GM23338 (cell line): ENCODE results near the gene DDAH2. TPM values are rescaled to one million over a fixed set of nuclear protein-coding genes. Genes with fewer than 3 reads are reported as not detected.

ENCODE experiments used
- ATAC-seq: fragments of 200-7000 bp; cut with Tn5 transposase; 3 replicates; pipeline ENCODE4 v1.9.1; 2020
- DNase-seq: peaks from one replicate; pipeline ENCODE4 v3.0.0-alpha.2; 2015; ENCODE audit warnings: low spot score
- H2AFZ ChIP-seq: fragments of 200-600 bp; sonication (generic); 2 replicates; pipeline ENCODE4 v1.8.0; 2016; ENCODE audit warnings: antibody characterized with exemption, mild to moderate bottlenecking, moderate library complexity
- H3F3A ChIP-seq: fragments of 200-600 bp; sonication (generic); replicated peaks from 2 replicates; pipeline ENCODE4 v1.8.0; 2017; ENCODE audit warnings: antibody characterized with exemption, mixed run types, low read depth
- H3K27ac ChIP-seq: fragments of 200-600 bp; sonication (generic); 2 replicates; pipeline ENCODE4 v1.6.1; 2016; ENCODE audit warnings: low read depth
- H3K27me3 ChIP-seq: fragments of 200-600 bp; sonication (generic); 2 replicates; pipeline ENCODE4 v1.8.0; 2016; ENCODE audit warnings: mild to moderate bottlenecking, mixed run types, moderate library complexity; ENCODE audit not compliant: insufficient read depth
- H3K36me3 ChIP-seq: fragments of 200-600 bp; sonication (generic); 2 replicates; pipeline ENCODE4 v1.8.0; 2016; ENCODE audit warnings: mild to moderate bottlenecking; ENCODE audit not compliant: insufficient read depth
- H3K4me1 ChIP-seq: fragments of 200-600 bp; sonication (generic); 2 replicates; pipeline ENCODE4 v1.8.0; 2016; ENCODE audit warnings: mild to moderate bottlenecking, moderate library complexity; ENCODE audit not compliant: insufficient read depth
- H3K4me2 ChIP-seq: fragments of 200-600 bp; sonication (generic); 2 replicates; pipeline ENCODE4 v1.7.1; 2017; ENCODE audit warnings: mixed run types
- H3K4me3 ChIP-seq: fragments of 200-600 bp; sonication (generic); 2 replicates; pipeline ENCODE4 v1.6.1; 2016; ENCODE audit warnings: mixed run types
- H3K79me2 ChIP-seq: fragments of 200-600 bp; sonication (generic); replicated peaks from 2 replicates; pipeline ENCODE4 v1.8.0; 2017; ENCODE audit warnings: mild to moderate bottlenecking; ENCODE audit not compliant: insufficient read depth
- H3K9me2 ChIP-seq: fragments of 200-600 bp; sonication (generic); 2 replicates; pipeline ENCODE4 v1.8.0; 2017; ENCODE audit not compliant: insufficient read depth
- H4K20me1 ChIP-seq: fragments of 200-600 bp; sonication (generic); replicated peaks from 2 replicates; pipeline ENCODE4 v1.8.0; 2017; ENCODE audit warnings: mild to moderate bottlenecking; ENCODE audit not compliant: insufficient read depth
- H3K27ac Mint-ChIP-seq: 2 replicates; pipeline ENCODE4 v1.8.0; 2020; ENCODE audit warnings: inconsistent platforms, mild to moderate bottlenecking, moderate library complexity, mixed read lengths
- H3K27me3 Mint-ChIP-seq: 3 replicates; pipeline ENCODE4 v1.8.0; 2022; ENCODE audit warnings: low read depth, mild to moderate bottlenecking, moderate library complexity, mixed read lengths, inconsistent platforms; ENCODE audit not compliant: insufficient read depth, poor library complexity
- H3K36me3 Mint-ChIP-seq: 3 replicates; pipeline ENCODE4 v1.8.0; 2021; ENCODE audit warnings: low read depth, mild to moderate bottlenecking, inconsistent platforms, moderate library complexity, mixed read lengths
- H3K4me1 Mint-ChIP-seq: 3 replicates; pipeline ENCODE4 v1.8.0; 2020; ENCODE audit warnings: mild to moderate bottlenecking, inconsistent platforms, mixed read lengths
- H3K4me3 Mint-ChIP-seq: 3 replicates; pipeline ENCODE4 v1.8.0; 2021; ENCODE audit warnings: moderate library complexity, mild to moderate bottlenecking, inconsistent platforms, mixed read lengths
- H3K9me3 Mint-ChIP-seq: 3 replicates; pipeline ENCODE4 v1.8.0; 2020; ENCODE audit warnings: moderate library complexity, mild to moderate bottlenecking, inconsistent platforms, mixed read lengths
- EZH2phosphoT487 ChIP-seq: fragments of 200-600 bp; sonication (generic); IDR thresholded peaks from one replicate; pipeline ENCODE4 v1.8.1; 2018; ENCODE audit warnings: antibody characterized with exemption; ENCODE audit not compliant: unreplicated experiment
- JUNB ChIP-seq: IDR thresholded peaks from one replicate; pipeline ENCODE4 v1.6.1; 2016; ENCODE audit warnings: antibody characterized with exemption; ENCODE audit not compliant: unreplicated experiment
- NANOG ChIP-seq: IDR thresholded peaks from 2 replicates; pipeline ENCODE4 v1.6.1; 2016; ENCODE audit warnings: antibody characterized with exemption, borderline replicate concordance
- POLR2AphosphoS5 ChIP-seq: IDR thresholded peaks from 2 replicates; pipeline ENCODE4 v1.6.1; 2016; ENCODE audit warnings: antibody characterized with exemption, low read depth
- REST ChIP-seq: IDR thresholded peaks from one replicate; pipeline ENCODE4 v1.6.1; 2018; ENCODE audit warnings: antibody characterized with exemption; ENCODE audit not compliant: unreplicated experiment
- STAT1 ChIP-seq: IDR thresholded peaks from one replicate; pipeline ENCODE4 v1.6.1; 2016; ENCODE audit warnings: antibody characterized with exemption; ENCODE audit not compliant: unreplicated experiment
- ZNF331 ChIP-seq: fragments of 250-450 bp; sonication (Bioruptor Pico); IDR thresholded peaks from 2 replicates; pipeline ENCODE4 v1.5.0; 2020; ENCODE audit warnings: low read depth, mild to moderate bottlenecking, moderate library complexity
- polyA plus RNA-seq: library from polyadenylated mRNA; unstranded; fragments of >200 nt; fragmentation: Nextera tagmentation; extraction: Ambion mirVana; gene quantifications from 2 replicates; pipeline ENCODE4 v1.2.1, GENCODE V29; 2016
- total RNA-seq: library from RNA; depleted of rRNA; stranded (reverse); fragments of >200 nt; shearing (Covaris generic); gene quantifications from 2 replicates; pipeline ENCODE4 v1.2.3, GENCODE V29; 2014
- TF ChIP-seq, protein P1 (sequence below): fragments of 250-450 bp; sonication (Bioruptor Pico); IDR thresholded peaks from 2 replicates; pipeline ENCODE4 v1.5.0; 2020; ENCODE audit warnings: mild to moderate bottlenecking, moderate library complexity
- TF ChIP-seq, protein P2 (sequence below), 2 experiments: fragments of 200-600 bp in 1 of 2; sonication (generic) in 1 of 2; conservative IDR thresholded peaks; 2 replicates each; pipeline versions ENCODE4 v1.5.1 to v1.6.1; 2016 to 2017; ENCODE audit warnings: antibody characterized with exemption in 2 of 2, low read depth in 2 of 2, mild to moderate bottlenecking in 2 of 2, moderate library complexity in 1 of 2

DDAH2 gene
- total and polyA plus RNA-seq, 2 experiments from 2014 or later: 58.7 to 65.1 TPM

DNA sequence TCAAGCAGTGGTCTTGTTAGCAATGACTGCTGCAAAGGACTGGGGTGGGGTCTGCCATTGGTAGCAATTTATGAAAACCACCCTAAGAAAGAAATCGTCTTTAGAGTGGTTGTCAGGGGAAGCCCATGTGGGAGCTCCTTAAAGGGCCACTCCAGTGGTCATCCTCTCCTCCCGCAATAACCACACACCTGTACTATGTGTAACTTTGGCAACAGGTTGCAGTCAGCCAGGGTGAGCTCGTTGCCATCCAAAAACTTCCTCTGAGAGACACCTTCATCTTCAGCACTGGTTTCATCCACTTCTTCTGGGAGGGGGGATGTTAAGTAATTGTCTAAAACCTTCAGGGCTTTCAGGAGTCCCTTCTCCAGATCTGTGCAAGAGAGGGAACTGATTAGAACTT lies 2.9 kb upstream of the DDAH2 start:
- TF ChIP-seq NANOG (no peak), ZNF331 (CRISPR knock-in tag) (no peak), JUNB (no peak), EZH2phosphoT487 (no peak), POLR2AphosphoS5 (no peak), STAT1 (no peak), REST (no peak)
- TF ChIP-seq, protein P1, sequence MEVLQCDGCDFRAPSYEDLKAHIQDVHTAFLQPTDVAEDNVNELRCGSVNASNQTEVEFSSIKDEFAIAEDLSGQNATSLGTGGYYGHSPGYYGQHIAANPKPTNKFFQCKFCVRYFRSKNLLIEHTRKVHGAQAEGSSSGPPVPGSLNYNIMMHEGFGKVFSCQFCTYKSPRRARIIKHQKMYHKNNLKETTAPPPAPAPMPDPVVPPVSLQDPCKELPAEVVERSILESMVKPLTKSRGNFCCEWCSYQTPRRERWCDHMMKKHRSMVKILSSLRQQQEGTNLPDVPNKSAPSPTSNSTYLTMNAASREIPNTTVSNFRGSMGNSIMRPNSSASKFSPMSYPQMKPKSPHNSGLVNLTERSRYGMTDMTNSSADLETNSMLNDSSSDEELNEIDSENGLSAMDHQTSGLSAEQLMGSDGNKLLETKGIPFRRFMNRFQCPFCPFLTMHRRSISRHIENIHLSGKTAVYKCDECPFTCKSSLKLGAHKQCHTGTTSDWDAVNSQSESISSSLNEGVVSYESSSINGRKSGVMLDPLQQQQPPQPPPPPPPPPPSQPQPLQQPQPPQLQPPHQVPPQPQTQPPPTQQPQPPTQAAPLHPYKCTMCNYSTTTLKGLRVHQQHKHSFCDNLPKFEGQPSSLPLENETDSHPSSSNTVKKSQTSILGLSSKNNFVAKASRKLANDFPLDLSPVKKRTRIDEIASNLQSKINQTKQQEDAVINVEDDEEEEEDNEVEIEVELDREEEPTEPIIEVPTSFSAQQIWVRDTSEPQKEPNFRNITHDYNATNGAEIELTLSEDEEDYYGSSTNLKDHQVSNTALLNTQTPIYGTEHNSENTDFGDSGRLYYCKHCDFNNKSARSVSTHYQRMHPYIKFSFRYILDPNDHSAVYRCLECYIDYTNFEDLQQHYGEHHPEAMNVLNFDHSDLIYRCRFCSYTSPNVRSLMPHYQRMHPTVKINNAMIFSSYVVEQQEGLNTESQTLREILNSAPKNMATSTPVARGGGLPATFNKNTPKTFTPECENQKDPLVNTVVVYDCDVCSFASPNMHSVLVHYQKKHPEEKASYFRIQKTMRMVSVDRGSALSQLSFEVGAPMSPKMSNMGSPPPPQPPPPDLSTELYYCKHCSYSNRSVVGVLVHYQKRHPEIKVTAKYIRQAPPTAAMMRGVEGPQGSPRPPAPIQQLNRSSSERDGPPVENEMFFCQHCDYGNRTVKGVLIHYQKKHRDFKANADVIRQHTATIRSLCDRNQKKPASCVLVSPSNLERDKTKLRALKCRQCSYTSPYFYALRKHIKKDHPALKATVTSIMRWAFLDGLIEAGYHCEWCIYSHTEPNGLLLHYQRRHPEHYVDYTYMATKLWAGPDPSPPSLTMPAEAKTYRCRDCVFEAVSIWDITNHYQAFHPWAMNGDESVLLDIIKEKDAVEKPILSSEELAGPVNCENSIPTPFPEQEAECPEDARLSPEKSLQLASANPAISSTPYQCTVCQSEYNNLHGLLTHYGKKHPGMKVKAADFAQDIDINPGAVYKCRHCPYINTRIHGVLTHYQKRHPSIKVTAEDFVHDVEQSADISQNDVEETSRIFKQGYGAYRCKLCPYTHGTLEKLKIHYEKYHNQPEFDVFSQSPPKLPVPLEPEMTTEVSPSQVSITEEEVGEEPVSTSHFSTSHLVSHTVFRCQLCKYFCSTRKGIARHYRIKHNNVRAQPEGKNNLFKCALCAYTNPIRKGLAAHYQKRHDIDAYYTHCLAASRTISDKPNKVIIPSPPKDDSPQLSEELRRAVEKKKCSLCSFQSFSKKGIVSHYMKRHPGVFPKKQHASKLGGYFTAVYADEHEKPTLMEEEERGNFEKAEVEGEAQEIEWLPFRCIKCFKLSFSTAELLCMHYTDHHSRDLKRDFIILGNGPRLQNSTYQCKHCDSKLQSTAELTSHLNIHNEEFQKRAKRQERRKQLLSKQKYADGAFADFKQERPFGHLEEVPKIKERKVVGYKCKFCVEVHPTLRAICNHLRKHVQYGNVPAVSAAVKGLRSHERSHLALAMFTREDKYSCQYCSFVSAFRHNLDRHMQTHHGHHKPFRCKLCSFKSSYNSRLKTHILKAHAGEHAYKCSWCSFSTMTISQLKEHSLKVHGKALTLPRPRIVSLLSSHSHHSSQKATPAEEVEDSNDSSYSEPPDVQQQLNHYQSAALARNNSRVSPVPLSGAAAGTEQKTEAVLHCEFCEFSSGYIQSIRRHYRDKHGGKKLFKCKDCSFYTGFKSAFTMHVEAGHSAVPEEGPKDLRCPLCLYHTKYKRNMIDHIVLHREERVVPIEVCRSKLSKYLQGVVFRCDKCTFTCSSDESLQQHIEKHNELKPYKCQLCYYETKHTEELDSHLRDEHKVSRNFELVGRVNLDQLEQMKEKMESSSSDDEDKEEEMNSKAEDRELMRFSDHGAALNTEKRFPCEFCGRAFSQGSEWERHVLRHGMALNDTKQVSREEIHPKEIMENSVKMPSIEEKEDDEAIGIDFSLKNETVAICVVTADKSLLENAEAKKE (CRISPR knock-in tag): no peak
- TF ChIP-seq, protein P2, sequence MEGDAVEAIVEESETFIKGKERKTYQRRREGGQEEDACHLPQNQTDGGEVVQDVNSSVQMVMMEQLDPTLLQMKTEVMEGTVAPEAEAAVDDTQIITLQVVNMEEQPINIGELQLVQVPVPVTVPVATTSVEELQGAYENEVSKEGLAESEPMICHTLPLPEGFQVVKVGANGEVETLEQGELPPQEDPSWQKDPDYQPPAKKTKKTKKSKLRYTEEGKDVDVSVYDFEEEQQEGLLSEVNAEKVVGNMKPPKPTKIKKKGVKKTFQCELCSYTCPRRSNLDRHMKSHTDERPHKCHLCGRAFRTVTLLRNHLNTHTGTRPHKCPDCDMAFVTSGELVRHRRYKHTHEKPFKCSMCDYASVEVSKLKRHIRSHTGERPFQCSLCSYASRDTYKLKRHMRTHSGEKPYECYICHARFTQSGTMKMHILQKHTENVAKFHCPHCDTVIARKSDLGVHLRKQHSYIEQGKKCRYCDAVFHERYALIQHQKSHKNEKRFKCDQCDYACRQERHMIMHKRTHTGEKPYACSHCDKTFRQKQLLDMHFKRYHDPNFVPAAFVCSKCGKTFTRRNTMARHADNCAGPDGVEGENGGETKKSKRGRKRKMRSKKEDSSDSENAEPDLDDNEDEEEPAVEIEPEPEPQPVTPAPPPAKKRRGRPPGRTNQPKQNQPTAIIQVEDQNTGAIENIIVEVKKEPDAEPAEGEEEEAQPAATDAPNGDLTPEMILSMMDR (conservative IDR thresholded peaks at IDR 0.05; ENCODE audit: low read depth in 2 of 2): no peak

More for the DNA sequence above, 2.9 kb upstream of the DDAH2 start:
- ATAC-seq (no peak), DNase-seq (no peak)
- peaks cover 26% of the 10 kb centered on the region for H3K4me1 ChIP-seq
- H3K4me3 ChIP-seq: no peak overlapping the region
- H3K4me1 Mint-ChIP-seq: peaks cover 36% of the 10 kb centered on the region
- H3K9me2 ChIP-seq: no peaks in the 10 kb centered on the region
- H3K27me3 ChIP-seq: peaks cover 8% of the 10 kb centered on the region; the same call in 1 of the 2 replicates
- no peak overlapping the region for H3K27ac ChIP-seq
- peaks cover 27% of the 10 kb centered on the region for H3K79me2 ChIP-seq
- peaks cover 22% of the 10 kb centered on the region for H3K27me3 Mint-ChIP-seq
- H2AFZ ChIP-seq: no peak overlapping the region
- peaks cover 11% of the 10 kb centered on the region; the same call in 1 of the 2 replicates for H4K20me1 ChIP-seq
- H3K36me3 Mint-ChIP-seq: peaks cover 51% of the 10 kb centered on the region
- peaks cover 52% of the 10 kb centered on the region for H3F3A ChIP-seq
- H3K27ac Mint-ChIP-seq: no peak overlapping the region
- H3K36me3 ChIP-seq: peaks cover 29% of the 10 kb centered on the region
- H3K4me3 Mint-ChIP-seq: no peak overlapping the region
- H3K9me3 Mint-ChIP-seq: no peaks in the 10 kb centered on the region
- H3K4me2 ChIP-seq: no peak overlapping the region
